HL-60 (cell line): ENCODE data around the gene MYO3B.

Experiments
- DNase-seq, 2 experiments: peaks; one replicate each; pipeline ENCODE4 v3.0.0-alpha.2; 2010 to 2020; ENCODE audit warnings: low read depth in 1 of 2, low spot score in 1 of 2
- H3K27ac ChIP-seq: fragments of 250-450 bp; sonication (Bioruptor Pico); replicated peaks from 2 replicates; pipeline ENCODE4 v1.5.1; 2020; ENCODE audit warnings: mild to moderate bottlenecking, moderate library complexity
- H3K27me3 ChIP-seq: fragments of 250-450 bp; sonication (Bioruptor Pico); 2 replicates; pipeline ENCODE4 v1.5.1; 2021; ENCODE audit warnings: mild to moderate bottlenecking, moderate library complexity; ENCODE audit not compliant: insufficient read depth, poor library complexity, severe bottlenecking
- H3K4me3 ChIP-seq: replicated peaks from 2 replicates; pipeline ENCODE4 v1.5.1; 2011; ENCODE audit warnings: mild to moderate bottlenecking, control low read depth, low read length; ENCODE audit not compliant: insufficient read depth
- GABPA ChIP-seq: IDR thresholded peaks from 2 replicates; pipeline ENCODE4 v1.6.1; 2012; ENCODE audit warnings: low read depth
- POLR2AphosphoS5 ChIP-seq: IDR thresholded peaks from 2 replicates; pipeline ENCODE4 v1.6.1; 2012; ENCODE audit warnings: low read depth
- SPI1 ChIP-seq: IDR thresholded peaks from 2 replicates; pipeline ENCODE4 v1.6.1; 2012; ENCODE audit warnings: low read depth, mild to moderate bottlenecking, borderline replicate concordance
- TF ChIP-seq, protein P1 (sequence below): IDR thresholded peaks from one replicate; pipeline ENCODE4 v1.5.1; 2011; ENCODE audit warnings: low read length, control low read depth, inconsistent platforms; ENCODE audit not compliant: insufficient read depth
- TF ChIP-seq, protein P2 (sequence below): IDR thresholded peaks from 2 replicates; pipeline ENCODE4 v1.6.1; 2012; ENCODE audit warnings: low read depth; ENCODE audit not compliant: insufficient replicate concordance

Gene MYO3B

DNA sequence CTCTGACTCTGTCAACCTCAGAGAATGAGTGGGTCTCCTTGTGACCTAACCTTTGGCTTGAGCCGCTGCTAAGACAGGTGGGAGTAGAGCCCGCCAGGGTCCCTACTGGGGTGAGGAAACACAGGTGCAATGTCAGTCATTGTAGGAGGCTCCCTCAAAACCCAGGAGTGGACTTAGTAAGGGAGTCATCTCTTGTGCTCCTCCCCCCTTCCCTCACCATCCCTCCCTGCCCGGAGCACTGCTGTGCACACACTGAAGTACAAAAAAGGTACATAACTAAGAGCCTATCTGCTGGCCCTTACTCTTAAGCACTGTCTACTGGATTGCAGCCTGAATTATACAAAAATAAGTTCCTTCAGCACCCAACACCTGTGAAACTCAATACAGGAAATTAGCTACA lies 77.2 kb downstream of the MYO3B start:
- no peak for DNase-seq
- no peak overlapping the region for H3K4me3 ChIP-seq
- TF ChIP-seq SPI1 (no peak), POLR2AphosphoS5 (no peak), GABPA (no peak)
- TF ChIP-seq, protein P1, sequence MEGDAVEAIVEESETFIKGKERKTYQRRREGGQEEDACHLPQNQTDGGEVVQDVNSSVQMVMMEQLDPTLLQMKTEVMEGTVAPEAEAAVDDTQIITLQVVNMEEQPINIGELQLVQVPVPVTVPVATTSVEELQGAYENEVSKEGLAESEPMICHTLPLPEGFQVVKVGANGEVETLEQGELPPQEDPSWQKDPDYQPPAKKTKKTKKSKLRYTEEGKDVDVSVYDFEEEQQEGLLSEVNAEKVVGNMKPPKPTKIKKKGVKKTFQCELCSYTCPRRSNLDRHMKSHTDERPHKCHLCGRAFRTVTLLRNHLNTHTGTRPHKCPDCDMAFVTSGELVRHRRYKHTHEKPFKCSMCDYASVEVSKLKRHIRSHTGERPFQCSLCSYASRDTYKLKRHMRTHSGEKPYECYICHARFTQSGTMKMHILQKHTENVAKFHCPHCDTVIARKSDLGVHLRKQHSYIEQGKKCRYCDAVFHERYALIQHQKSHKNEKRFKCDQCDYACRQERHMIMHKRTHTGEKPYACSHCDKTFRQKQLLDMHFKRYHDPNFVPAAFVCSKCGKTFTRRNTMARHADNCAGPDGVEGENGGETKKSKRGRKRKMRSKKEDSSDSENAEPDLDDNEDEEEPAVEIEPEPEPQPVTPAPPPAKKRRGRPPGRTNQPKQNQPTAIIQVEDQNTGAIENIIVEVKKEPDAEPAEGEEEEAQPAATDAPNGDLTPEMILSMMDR, result no peak
- peaks cover 2% of the 10 kb centered on the region for H3K27me3 ChIP-seq
- H3K27ac ChIP-seq, result no peak overlapping the region

DNA sequence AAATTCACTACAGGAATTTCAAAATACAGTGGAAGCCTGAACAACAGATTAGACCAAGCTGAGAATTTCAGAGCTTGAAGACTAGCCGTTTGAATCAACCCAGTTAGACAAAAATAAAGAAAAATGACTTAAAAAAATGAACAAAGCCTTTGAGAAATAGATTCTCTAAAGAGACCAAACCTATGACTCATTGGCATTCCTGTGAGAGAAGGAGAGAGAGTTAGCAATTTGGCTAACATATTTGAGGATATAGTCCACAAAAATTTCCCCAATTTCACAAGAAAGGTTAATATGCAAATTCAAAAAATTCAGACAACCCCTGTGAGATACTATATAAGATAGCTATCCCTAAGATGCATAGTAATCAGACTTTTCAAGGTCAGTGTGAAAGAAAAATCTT lies 78.0 kb downstream of the MYO3B start:
- no peak for DNase-seq
- Histone ChIP-seq H3K27me3 (peaks cover 2% of the 10 kb centered on the region), H3K27ac (no peak overlapping the region), H3K4me3 (no peak overlapping the region)
- TF ChIP-seq POLR2AphosphoS5 (no peak), SPI1 (no peak), GABPA (no peak)
- TF ChIP-seq, protein P2, sequence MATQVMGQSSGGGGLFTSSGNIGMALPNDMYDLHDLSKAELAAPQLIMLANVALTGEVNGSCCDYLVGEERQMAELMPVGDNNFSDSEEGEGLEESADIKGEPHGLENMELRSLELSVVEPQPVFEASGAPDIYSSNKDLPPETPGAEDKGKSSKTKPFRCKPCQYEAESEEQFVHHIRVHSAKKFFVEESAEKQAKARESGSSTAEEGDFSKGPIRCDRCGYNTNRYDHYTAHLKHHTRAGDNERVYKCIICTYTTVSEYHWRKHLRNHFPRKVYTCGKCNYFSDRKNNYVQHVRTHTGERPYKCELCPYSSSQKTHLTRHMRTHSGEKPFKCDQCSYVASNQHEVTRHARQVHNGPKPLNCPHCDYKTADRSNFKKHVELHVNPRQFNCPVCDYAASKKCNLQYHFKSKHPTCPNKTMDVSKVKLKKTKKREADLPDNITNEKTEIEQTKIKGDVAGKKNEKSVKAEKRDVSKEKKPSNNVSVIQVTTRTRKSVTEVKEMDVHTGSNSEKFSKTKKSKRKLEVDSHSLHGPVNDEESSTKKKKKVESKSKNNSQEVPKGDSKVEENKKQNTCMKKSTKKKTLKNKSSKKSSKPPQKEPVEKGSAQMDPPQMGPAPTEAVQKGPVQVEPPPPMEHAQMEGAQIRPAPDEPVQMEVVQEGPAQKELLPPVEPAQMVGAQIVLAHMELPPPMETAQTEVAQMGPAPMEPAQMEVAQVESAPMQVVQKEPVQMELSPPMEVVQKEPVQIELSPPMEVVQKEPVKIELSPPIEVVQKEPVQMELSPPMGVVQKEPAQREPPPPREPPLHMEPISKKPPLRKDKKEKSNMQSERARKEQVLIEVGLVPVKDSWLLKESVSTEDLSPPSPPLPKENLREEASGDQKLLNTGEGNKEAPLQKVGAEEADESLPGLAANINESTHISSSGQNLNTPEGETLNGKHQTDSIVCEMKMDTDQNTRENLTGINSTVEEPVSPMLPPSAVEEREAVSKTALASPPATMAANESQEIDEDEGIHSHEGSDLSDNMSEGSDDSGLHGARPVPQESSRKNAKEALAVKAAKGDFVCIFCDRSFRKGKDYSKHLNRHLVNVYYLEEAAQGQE, result no peak
- TF ChIP-seq, protein P1, result no peak

DNA sequence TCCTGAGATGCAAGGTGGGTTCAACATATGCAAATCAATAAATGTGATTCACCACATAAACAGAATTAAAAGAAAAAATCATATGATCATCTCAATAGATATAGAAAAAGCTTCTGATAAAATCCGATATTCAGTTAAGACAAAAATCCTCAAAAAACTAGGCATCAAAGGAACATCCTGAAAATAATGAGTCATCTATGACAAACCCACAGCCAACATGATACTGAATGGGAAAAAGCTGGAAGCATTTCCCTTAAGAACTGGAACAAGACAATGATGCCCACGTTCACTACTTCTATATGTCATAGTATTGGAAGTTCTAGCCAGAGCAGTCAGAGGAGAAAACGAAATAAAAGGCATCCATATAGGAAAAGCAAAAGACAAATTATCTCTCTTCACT lies 80.4 kb downstream of the MYO3B start:
- TF ChIP-seq, protein P1, result no peak
- TF ChIP-seq SPI1 (no peak), GABPA (no peak), POLR2AphosphoS5 (no peak)
- TF ChIP-seq, protein P2, result no peak
- Histone ChIP-seq H3K27ac (no peak overlapping the region), H3K4me3 (no peak overlapping the region), H3K27me3 (peaks cover 2% of the 10 kb centered on the region)
- no peak for DNase-seq

DNA sequence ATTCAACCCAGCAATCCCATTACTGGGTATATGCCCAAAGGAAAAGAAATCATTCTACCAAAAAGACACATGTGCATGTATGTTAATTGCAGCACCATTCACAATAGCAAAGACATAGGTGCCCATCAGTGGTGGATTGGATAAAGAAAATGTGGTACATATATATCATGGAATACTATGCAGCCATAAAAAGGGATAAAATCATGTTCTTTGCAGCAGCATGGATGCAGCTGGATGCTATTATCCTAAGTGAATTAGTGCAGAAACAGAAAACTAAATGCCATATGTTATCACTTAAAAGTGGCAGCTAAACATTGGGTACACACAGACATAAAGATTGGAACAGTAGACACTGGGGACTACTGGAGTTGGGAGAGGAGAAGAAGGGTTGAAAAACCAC lies 82.2 kb downstream of the MYO3B start:
- DNase-seq, result no peak
- H3K4me3 ChIP-seq, result no peak overlapping the region
- H3K27ac ChIP-seq, result no peak overlapping the region
- no peak for TF ChIP-seq POLR2AphosphoS5
- TF ChIP-seq, protein P2, result no peak
- TF ChIP-seq, protein P1, result no peak
- no peak for TF ChIP-seq GABPA
- TF ChIP-seq SPI1, result no peak
- peaks cover 2% of the 10 kb centered on the region for H3K27me3 ChIP-seq
